B cell (primary cell): ENCODE results near the gene EGFLAM. TPM values are rescaled to one million over a fixed set of nuclear protein-coding genes. Genes with fewer than 3 reads are reported as not detected.

ENCODE experiments used
- ATAC-seq: fragments of 200-7000 bp; cut with Tn5 transposase; one replicate; pipeline ENCODE4 v1.10.0; 2021; ENCODE audit warnings: low read depth, mild to moderate bottlenecking, moderate number of reproducible peaks, moderate library complexity
- CTCF ChIA-PET: fragments of 350-600 bp; sonication (Branson Sonifier 250); formaldehyde crosslinking; loops from one replicate; lab custom pipeline; 2021; ENCODE audit warnings: antibody characterized with exemption, inconsistent platforms; lab: Charles Lee
- POLR2A ChIA-PET: fragments of 350-600 bp; sonication (Branson Sonifier 250); formaldehyde crosslinking; loops from one replicate; lab custom pipeline; 2021; ENCODE audit warnings: antibody characterized with exemption; lab: Charles Lee
- DNase-seq: peaks from one replicate; pipeline ENCODE4 v3.0.0; 2013
- H2AFZ ChIP-seq: 2 replicates; pipeline ENCODE4 v1.6.1; 2012; ENCODE audit warnings: mild to moderate bottlenecking, low read depth, low read length; ENCODE audit not compliant: insufficient read depth, poor library complexity, severe bottlenecking
- H3K27ac ChIP-seq, 2 donors: 1 replicate in 1 of 2; 2 replicates in 1 of 2; pipeline ENCODE4 v1.5.1; 2012 to 2013; ENCODE audit warnings: low read length in 2 of 2, mild to moderate bottlenecking in 2 of 2, moderate library complexity in 1 of 2
- H3K27me3 ChIP-seq, 4 experiments: fragments of 200-600 bp in 1 of 4; sonication (generic) in 1 of 4; replicated peaks in 1 of 4; 1 replicate in 2 of 4; 2 replicates in 2 of 4; pipeline versions ENCODE4 v1.6.1 to v1.7.0; 2013 to 2016; ENCODE audit warnings: low read length in 3 of 4, mild to moderate bottlenecking in 2 of 4, mixed read lengths in 1 of 4, moderate library complexity in 1 of 4; ENCODE audit not compliant: insufficient read depth in 4 of 4, control insufficient read depth in 3 of 4; ENCODE audit errors: control extremely low read depth in 1 of 4
- H3K36me3 ChIP-seq, 2 experiments: replicated peaks in 1 of 2; 1 replicate in 1 of 2; 2 replicates in 1 of 2; pipeline versions ENCODE4 v1.6.1 to v1.7.1; 2013; ENCODE audit warnings: low read length in 1 of 2; ENCODE audit not compliant: insufficient read depth in 2 of 2, control insufficient read depth in 1 of 2; ENCODE audit errors: control extremely low read depth in 1 of 2, extremely low read depth in 1 of 2
- H3K4me1 ChIP-seq, 2 donors: fragments of 200-600 bp in 1 of 2; sonication (generic) in 1 of 2; 1 replicate in 1 of 2; 2 replicates in 1 of 2; pipeline versions ENCODE4 v1.5.1 to v1.6.1; 2013 to 2017; ENCODE audit warnings: low read length in 2 of 2; ENCODE audit not compliant: control insufficient read depth in 2 of 2, insufficient read depth in 2 of 2
- H3K4me2 ChIP-seq: replicated peaks from 2 replicates; pipeline ENCODE3; 2012; ENCODE audit warnings: mild to moderate bottlenecking, low read depth, low read length; ENCODE audit not compliant: poor library complexity, severe bottlenecking
- H3K4me3 ChIP-seq, 5 experiments: fragments of 200-600 bp in 1 of 5; sonication (generic) in 1 of 5; 1 replicate in 3 of 5; 2 replicates in 2 of 5; pipeline versions ENCODE4 v1.5.1 to v1.7.0; 2011 to 2016; ENCODE audit warnings: low read length in 4 of 5, mild to moderate bottlenecking in 4 of 5, low read depth in 2 of 5, control low read depth in 1 of 5, moderate library complexity in 1 of 5; ENCODE audit not compliant: insufficient read depth in 1 of 5; ENCODE audit errors: control extremely low read depth in 1 of 5, extremely low read depth in 1 of 5
- H3K79me2 ChIP-seq: fragments of 200-600 bp; sonication (generic); one replicate; pipeline ENCODE4 v1.6.0; 2016; ENCODE audit warnings: low read length; ENCODE audit not compliant: control insufficient read depth, insufficient read depth
- H3K9ac ChIP-seq: fragments of 200-600 bp; sonication (generic); 2 replicates; pipeline ENCODE4 v1.6.1; 2017; ENCODE audit warnings: mild to moderate bottlenecking, low read length, moderate library complexity
- H3K9me3 ChIP-seq, 3 donors: one replicate each; pipeline versions ENCODE4 v1.6.1 to v1.7.1; 2013; ENCODE audit warnings: low read length in 2 of 3; ENCODE audit not compliant: control insufficient read depth in 2 of 3, insufficient read depth in 1 of 3; ENCODE audit errors: control extremely low read depth in 1 of 3
- H4K20me1 ChIP-seq: 2 replicates; pipeline ENCODE4 v1.6.0; 2012; ENCODE audit warnings: mild to moderate bottlenecking, low read length; ENCODE audit not compliant: insufficient read depth, control insufficient read depth, poor library complexity, severe bottlenecking
- H3K27ac Mint-ChIP-seq: one replicate; pipeline ENCODE4 v1.8.0; 2021; ENCODE audit warnings: mixed read lengths
- H3K27me3 Mint-ChIP-seq: one replicate; pipeline ENCODE4 v1.8.0; 2021; ENCODE audit warnings: mixed read lengths
- H3K4me1 Mint-ChIP-seq: one replicate; pipeline ENCODE4 v1.8.0; 2021; ENCODE audit warnings: mixed read lengths
- H3K4me3 Mint-ChIP-seq: one replicate; pipeline ENCODE4 v1.8.0; 2021; ENCODE audit warnings: mixed read lengths
- H3K9me3 Mint-ChIP-seq: one replicate; pipeline ENCODE4 v1.8.0; 2022; ENCODE audit warnings: mixed read lengths; ENCODE audit not compliant: insufficient read depth
- CTCF ChIP-seq: fragments of 200-600 bp; IDR thresholded peaks from one replicate; pipeline ENCODE4 v1.8.0; 2022; ENCODE audit warnings: antibody characterized with exemption, mild to moderate bottlenecking
- EZH2 ChIP-seq: IDR thresholded peaks from 2 replicates; pipeline ENCODE4 v1.6.1; 2012; ENCODE audit warnings: borderline replicate concordance, low read depth, mild to moderate bottlenecking, moderate library complexity, low read length; ENCODE audit not compliant: insufficient read depth, poor library complexity, severe bottlenecking
- WGBS: methylation state at CpG from one replicate; pipeline ENCODE4 v1.1.5; 2013; ENCODE audit warnings: missing lambda C conversion rate; ENCODE audit not compliant: insufficient coverage; 5-methylcytosine and 5-hydroxymethylcytosine counted together
- intact Hi-C: fragments of 100-400 bp; cut with micrococcal nuclease; formaldehyde crosslinking; loops from one replicate; pipeline ENCODE4 v1.10.0; 2022
- polyA plus RNA-seq: library from polyadenylated mRNA; depleted of rRNA; stranded (reverse); fragments of >200 nt; gene quantifications from 2 replicates; pipeline ENCODE4 v1.2.3, GENCODE V29; 2012
- total RNA-seq, 2 donors: library from RNA; stranded (reverse); fragments of 120-200 nt in 1 of 2; gene quantifications; 1 replicate in 1 of 2; 2 replicates in 1 of 2; pipeline versions ENCODE4 v1.2.3 to v1.2.4, GENCODE V29; 2013 to 2022

The EGFLAM gene
- total and polyA plus RNA-seq, 2 donors (not counting 1 experiment from before 2014, with no cell fraction given) = not detected

DNA sequence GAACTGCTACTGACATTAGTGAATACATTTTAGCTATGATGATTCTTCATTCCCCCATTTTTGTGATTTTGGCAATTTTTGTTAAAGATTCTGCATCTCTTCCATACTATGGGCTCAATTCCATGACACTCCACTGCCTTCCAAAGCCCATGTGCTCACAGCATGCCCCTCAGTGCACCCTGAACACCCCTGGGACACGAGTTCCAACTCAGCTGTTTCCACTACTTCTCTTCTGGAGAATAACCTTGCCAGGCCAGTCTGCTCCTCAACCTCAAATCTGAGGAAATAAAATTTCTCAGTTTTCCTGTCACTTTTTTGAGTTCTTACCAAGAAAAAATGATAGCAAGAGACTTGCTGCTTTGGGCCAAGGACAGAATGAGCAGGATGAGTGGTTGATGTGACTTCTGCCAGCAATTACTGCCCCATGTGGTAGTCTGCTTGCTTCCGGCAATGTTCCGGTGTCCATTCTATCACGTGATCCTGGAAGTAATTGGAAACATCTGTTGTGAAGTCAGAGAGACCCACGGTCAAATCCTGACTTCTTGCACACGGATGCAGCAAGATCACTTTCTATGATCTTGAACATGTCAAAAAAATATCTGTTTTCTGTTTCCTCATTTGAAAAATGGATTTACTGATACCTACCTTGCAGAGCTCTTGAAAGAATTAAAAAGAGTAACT is 58.3 kb downstream of the EGFLAM start:
- CTCF ChIA-PET = no interaction called here
- no peaks in the 10 kb centered on the region for H3K9me3 Mint-ChIP-seq
- ATAC-seq (no peak), DNase-seq (no peak)
- no peak overlapping the region for H3K27ac Mint-ChIP-seq
- no peaks in the 10 kb centered on the region for H3K79me2 ChIP-seq
- no peak overlapping the region for H3K4me3 Mint-ChIP-seq
- no peak for TF ChIP-seq EZH2
- TF ChIP-seq CTCF = no peak
- no peak overlapping the region for H3K9ac ChIP-seq
- no peaks in the 10 kb centered on the region for H3K27me3 Mint-ChIP-seq
- POLR2A ChIA-PET = no interaction called here
- no peaks in the 10 kb centered on the region for H4K20me1 ChIP-seq
- peaks cover 0 to 7% (median 0%) of the 10 kb centered on the region in 3 donors for H3K9me3 ChIP-seq
- no peaks in the 10 kb centered on the region for H3K27me3 ChIP-seq
- H3K4me3 ChIP-seq = no peak overlapping the region
- H3K4me2 ChIP-seq = no peak overlapping the region
- H2AFZ ChIP-seq = no peak overlapping the region
- no peak overlapping the region for H3K27ac ChIP-seq
- intact Hi-C loops = no loop called here
- no peaks in the 10 kb centered on the region for H3K4me1 ChIP-seq
- H3K36me3 ChIP-seq = no peaks in the 10 kb centered on the region
- WGBS = 85% methylated on average over 3 of the region's 6 CpGs
- H3K4me1 Mint-ChIP-seq = no peaks in the 10 kb centered on the region

- Histone ChIP-seq H3K36me3 (no peaks in the 10 kb centered on the region), H2AFZ (no peak overlapping the region), H3K4me3 (no peak overlapping the region), H3K9ac (no peak overlapping the region), H3K9me3 (peaks cover 0 to 7% (median 0%) of the 10 kb centered on the region in 3 donors), H3K79me2 (no peaks in the 10 kb centered on the region), H3K27ac (no peak overlapping the region), H4K20me1 (no peaks in the 10 kb centered on the region), H3K4me1 (no peaks in the 10 kb centered on the region), H3K4me2 (no peak overlapping the region), H3K27me3 (no peaks in the 10 kb centered on the region)
- no peak for DNase-seq
- ATAC-seq = no peak
- Mint-ChIP-seq H3K9me3 (no peaks in the 10 kb centered on the region), H3K27me3 (no peaks in the 10 kb centered on the region), H3K4me3 (no peak overlapping the region), H3K4me1 (no peaks in the 10 kb centered on the region), H3K27ac (no peak overlapping the region)
- no peak for TF ChIP-seq EZH2
- TF ChIP-seq CTCF = no peak
- POLR2A ChIA-PET = no interaction called here
- 93% methylated on average over 3 of the region's 3 CpGs for WGBS
- CTCF ChIA-PET = no interaction called here
- intact Hi-C loops = no loop called here
These were observed 59.5 kb downstream of the EGFLAM start for GRCh38 chr5:38317868-38318267.
